ENCODE results near the gene JAZF1.
"Not testable (repeated sequence)": the region's sequence is repeated elsewhere in the genome, so short reads cannot be mapped to it uniquely, and the experiment has no call there.

JAZF1 gene

DNA sequence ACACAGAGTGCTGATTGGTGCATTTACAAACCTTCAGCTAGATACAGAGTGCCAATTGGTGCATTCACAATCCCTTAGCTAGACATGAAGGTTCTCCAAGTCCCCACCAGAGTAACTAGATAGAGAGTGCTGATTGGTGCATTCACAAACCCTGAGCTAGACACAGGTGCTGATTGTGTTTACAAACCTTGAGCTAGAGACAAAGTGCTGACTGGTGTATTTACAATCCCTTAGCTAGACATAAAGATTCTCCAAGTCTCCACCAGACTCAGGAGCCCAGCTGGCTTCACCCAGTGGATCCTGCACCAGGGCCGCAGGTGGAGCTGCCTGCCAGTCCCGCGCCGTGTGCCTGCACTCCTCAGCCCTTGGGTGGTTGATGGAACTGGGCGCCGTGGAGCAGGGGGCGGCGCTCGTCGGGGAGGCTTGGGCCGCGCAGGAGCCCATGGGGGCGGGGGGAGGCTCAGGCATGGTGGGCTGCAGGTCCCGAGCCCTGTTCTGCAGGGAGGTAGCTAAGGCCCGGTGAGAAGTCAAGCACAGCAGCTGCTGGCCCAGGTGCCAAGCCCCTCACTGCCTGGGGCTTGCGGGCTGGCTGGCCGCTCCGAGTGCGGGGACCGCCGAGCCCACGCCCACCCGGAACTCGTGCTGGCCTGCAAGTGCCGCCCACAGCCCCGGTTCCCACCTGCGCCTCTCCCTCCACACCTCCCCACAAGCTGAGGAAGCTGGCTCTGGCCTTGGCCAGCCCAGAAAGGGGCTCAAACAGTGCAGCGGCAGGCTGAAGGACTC is 323.7 kb downstream of the JAZF1 start:
- not testable (repeated sequence) for DNase-seq

- no peak for DNase-seq
Measured at GRCh38 chr7:27850531-27850930, 330.1 kb downstream of the JAZF1 start.

DNA sequence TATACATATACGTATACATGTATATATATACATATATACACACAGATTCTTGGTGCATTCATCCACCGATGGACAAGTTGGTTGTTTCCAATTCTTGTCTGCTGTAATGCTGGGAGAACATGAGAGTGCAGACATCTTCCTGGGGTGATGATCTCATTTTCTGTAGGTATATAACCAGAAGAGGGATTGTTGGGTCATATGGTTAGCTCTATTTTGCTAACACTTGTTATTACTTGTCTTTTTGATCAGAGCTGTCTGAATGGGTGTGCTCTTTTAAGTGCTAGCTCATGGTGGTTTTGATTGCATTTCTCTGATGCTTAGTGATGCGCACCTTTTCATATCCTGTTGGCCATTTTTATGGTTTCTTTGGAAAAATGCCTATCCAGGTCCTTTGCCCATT is 334.2 kb downstream of the JAZF1 start:
- DNase-seq: no peak

- DNase-seq: no peak
Measured at GRCh38 chr7:27843584-27844305, 336.9 kb downstream of the JAZF1 start.

DNA sequence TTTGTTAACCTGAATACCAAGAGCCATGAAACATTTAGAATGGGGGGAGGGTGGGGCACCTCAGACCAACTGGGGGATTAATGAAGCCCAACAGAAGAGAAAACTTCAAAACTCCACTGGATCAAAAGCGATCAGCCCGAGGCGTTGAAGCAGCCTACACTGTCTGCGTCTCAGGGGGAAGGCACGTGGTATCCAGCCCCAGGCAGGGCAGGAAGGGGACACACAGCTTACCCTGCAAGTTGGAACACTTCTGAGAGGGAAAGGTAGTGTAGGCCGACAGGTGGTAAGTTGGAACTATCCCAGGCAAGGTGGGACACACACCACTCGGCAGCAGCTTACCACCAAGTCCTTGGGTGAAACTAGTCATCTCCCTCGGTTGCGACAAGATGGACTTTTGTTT is 337.7 kb downstream of the JAZF1 start:
- DNase-seq: no peak

DNA sequence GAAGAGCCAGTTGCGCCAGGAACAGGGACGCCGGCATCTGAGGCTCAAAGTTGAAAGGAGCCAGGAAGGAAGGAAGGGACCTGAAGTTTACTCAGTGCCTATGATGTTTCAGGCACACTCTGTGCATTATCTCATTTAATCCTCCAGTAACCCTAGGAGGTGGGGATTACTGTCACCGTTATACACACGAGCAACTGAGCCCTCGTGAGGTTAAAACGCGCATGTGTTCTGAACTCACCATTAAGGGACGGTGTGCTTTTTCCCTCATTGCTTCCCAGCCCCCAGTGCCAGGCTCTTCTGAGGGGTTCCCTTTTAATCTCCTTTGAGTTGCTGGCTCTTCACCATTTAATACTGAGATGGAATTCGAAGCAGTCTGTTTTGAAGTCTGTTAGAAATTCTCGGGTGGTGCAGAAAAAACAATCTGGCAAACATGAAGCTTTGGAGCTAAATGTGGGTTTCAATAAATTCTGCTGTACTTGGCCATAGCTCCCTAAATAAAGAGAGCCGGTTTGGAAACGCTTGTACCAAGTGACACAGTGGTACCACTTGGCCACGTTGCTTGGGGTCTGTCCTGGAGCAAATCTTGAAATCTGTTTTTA is 338.4 kb downstream of the JAZF1 start:
- no peak for DNase-seq

DNA sequence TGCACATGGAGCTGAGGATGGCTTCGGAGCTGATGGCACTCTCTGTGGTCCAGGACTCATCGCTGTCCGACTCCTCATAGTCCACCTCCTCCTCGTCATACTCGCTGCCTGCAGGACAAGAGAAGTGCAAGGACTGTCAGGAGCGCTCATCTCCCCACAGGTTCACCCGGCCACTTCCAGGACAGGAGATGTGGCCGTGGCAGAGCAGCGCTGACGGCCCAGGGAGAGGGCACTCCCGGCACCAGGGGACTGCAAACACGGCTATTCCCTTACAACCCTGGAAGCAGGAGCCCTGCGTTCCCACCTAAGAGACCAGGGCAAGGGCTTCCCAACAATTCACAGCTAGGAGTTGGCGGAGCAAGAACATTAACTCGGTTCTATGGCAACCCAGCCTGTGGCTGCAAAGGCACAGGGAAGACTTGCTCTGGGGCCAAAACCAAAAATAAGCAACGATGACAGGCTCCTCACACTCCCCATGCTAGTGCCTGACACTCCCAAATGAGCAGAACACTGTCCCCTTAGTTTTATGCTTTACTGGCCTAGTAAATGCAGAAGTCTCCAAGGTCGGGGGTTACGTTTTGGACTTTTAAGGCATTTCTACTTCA is 339.7 kb downstream of the JAZF1 start:
- no peak for DNase-seq

DNA sequence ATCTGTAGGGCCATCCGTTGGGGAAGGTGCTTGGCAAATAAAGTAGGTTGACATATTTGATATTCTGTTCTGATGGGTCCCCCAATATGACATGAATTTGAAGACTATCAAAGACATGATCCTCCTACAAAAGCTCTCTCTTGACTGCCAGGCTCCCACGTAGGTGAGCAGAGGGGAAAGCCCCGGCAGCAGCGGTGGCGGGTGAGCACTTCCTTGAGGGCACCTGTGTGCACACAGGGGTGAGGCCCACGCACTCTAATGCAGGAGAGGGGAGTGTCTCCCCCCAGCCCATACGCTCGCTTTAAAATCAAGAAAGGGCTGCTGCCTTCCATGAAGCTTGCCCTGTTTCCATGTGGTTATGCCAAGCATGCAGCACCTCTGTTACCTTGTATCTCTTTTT is 340.3 kb downstream of the JAZF1 start:
- no peak for DNase-seq

- no peak for DNase-seq
Measured at GRCh38 chr7:27839099-27839498, 341.5 kb downstream of the JAZF1 start.

- no peak for DNase-seq
Measured at GRCh38 chr7:27836536-27836935, 344.1 kb downstream of the JAZF1 start.

- no peak for DNase-seq
Measured at GRCh38 chr7:27835376-27835775, 345.2 kb downstream of the JAZF1 start.

DNA sequence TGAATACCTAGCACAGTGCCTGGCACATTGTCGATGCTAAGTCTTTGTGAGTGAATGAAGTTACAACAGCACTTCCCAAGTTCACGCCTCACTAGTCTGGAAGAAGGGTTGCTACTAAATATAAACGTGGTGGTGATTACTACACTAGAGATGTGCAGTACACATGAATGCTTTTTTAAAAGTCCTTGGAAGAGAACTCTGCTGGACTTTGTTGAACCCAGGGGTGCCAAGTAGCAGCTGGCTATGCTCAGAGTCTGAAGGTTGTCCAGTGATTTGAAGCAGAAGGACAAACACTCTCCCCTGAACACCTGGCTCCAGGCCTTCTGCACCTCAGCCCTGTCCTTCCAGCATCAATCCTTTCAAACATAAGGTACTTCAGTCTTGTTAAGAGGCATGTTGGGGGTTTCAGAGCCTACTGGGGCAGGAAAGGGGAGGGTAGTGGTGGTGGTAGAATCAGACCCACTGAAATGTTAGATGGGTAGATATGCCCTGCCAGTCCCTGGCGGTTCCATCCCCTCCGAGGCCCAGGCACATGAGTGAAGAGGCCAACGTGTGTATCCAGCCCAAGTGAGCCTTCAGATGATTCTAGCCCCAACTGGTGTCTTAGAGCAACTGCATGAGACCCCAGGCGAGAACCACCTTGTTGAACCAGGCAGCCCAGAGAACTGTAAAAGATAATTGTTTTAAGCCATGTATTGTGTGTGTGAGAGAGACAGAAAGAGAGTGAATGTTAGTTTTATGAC is 346.2 kb downstream of the JAZF1 start:
- DNase-seq: no peak

DNA sequence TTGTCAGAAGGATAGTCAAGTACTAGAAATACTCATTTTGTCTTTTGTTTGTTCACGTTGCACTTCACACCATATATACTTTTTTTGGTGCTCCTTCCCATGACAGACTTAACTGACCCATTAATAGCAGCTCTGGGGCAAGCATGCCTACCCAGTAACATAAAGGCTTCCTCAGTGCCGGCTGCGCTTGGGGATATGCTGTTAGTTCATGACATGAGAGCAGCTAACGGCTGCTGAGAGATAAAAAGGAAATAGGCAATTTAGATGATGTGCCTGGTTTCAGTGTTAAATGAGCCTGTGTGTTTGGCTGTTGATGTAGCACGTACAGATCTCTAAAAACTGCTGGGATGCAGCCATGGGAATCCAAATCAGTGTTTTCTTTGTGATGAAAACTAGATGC is 354.2 kb downstream of the JAZF1 start:
- no peak for DNase-seq

DNA sequence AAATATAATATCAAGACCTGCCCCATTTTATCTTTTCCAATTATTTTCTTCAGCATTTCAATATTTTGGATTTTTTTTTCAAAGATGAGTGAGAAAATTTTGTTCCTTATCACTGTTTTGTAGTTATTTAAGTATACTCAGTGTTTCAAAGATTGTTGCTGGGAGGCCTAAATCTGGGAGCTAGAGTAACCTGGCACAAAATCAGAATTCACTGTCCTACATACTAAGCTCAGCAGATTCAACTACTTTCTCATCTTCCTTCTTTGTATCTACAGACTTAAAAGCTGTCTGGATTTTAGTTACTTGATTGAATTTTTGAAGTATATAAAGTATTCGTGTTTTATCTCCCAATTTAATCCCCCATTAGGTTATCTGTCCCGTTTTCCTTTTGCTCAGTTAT is 354.7 kb downstream of the JAZF1 start:
- DNase-seq: no peak

DNA sequence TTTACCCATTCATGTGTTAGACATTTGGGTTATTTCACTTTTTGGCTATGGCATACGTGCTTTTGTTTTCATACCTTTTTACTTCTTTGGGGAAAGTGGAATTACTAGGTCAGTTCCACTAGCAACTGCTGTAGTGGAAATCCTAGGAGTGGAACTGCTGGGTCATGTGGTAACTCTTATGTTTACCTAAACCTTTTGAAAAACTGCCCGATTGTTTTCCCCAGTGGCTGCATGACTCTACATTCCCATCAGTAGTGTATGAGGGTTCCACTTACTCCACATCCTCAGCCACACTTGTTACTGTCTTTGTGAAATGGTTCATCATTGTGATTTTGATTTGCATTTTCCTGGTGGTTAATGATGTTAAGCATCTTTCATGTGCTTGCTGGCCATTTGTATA is 358.4 kb downstream of the JAZF1 start:
- DNase-seq: no peak

GRCh38 chr7:27812706-27813105 is 367.9 kb downstream of the JAZF1 start:
- no peak for DNase-seq

DNA sequence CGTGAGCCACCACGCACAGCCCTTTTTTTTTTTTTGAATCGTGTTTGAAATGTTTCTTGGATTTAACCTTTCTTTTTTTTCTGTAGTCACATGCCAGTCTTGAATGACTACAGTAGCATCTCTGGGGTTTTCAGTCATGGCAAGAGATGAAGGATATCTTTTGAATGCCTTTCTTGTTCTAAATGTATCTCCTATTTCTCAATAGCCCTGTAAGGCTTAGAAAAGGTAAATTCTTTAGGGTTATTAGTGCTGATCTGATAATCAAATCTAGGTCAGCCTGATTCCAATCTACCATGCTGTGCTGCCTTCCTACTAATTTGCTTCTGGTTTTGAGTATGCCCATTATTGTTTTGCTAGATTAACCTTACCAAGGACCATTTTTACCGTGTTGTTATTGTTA is 370.4 kb downstream of the JAZF1 start:
- no peak for DNase-seq

- peak; percentile 9 for DNase-seq
Measured at GRCh38 chr7:27808626-27809025, 372.0 kb downstream of the JAZF1 start.

DNA sequence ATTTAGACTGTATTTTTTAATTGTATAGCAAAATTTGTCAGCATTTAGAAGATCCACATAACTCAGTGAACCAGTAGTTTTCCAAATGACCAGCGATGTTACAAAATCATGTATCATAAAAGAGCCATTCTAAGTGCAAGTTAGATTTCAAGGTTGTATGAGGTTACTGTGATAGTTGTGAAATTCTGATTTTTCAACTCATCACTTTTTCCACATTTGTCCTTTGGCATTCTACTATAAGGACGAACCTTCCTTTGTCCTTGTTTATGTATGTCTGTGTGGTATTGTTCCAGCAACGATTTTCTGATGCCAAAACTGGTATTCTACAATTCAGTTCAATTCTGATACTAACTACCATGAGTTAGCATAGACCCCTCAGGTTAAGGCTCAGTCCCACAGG is 376.5 kb downstream of the JAZF1 start:
- no peak for DNase-seq

DNA sequence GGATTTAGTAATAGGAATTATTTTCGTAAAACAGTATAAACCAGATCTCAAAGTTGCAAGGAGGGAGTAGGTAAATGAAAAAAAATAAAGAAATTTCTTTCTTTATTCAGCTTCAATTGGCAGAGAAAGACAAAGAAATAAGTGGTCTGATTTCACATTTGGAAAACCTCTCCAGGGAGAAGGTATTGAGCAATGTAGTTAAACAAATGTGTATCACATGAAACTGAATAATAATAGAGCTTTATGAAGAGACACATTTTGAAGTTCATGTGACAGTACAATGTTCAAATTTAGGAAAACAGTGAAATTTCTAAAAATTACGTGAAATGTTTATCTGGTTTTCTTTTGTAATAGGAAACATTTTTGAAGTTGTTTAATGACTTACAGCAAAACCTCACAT is 377.6 kb downstream of the JAZF1 start:
- DNase-seq: no peak

- DNase-seq: no peak
Measured at GRCh38 chr7:27799212-27799611, 381.4 kb downstream of the JAZF1 start.

GRCh38 chr7:27795977-27796376 is 384.6 kb downstream of the JAZF1 start:
- no peak for DNase-seq

GRCh38 chr7:27793780-27794179 is 386.8 kb downstream of the JAZF1 start:
- no peak for DNase-seq
